Measurements from ENCODE around the gene ATP5PD. TPM values are rescaled to one million over a fixed set of nuclear protein-coding genes. Genes with fewer than 3 reads are reported as not detected.

ATP5PD gene
- total RNA-seq, 4 donors from 2014 or later, result 167 to 312 (median 272) TPM

GRCh38 chr17:74998783-74999182, 48.0 kb downstream of the ATP5PD start:
- TF ChIP-seq CTCF (IDR thresholded peaks at IDR 0.05) (no peak), POLR2AphosphoS5 (IDR thresholded peaks at IDR 0.05) (no peak), EP300 (IDR thresholded peaks at IDR 0.05) (no peak), POLR2A (IDR thresholded peaks at IDR 0.05) (no peak)
- 76% methylated on average over 6 of the region's 6 CpGs for WGBS
- no peaks in the 10 kb centered on the region for H3K27me3 ChIP-seq
- H3K36me3 ChIP-seq, result peaks cover 28% of the 10 kb centered on the region
- no peak overlapping the region for H3K4me3 ChIP-seq
- no peak for DNase-seq (ENCODE audit: low spot score in 2 of 2)
- H3K9me3 ChIP-seq, result no peaks in the 10 kb centered on the region
- no peak overlapping the region for H3K27ac ChIP-seq
- H3K4me1 ChIP-seq, result peaks cover 9% of the 10 kb centered on the region

- no peak overlapping the region for H3K4me3 ChIP-seq
- H3K27me3 ChIP-seq, result no peaks in the 10 kb centered on the region
- peaks cover 31% of the 10 kb centered on the region for H3K4me1 ChIP-seq
- 63% methylated on average over 5 of the region's 5 CpGs for WGBS
- no peak overlapping the region for H3K27ac ChIP-seq
- TF ChIP-seq POLR2A (IDR thresholded peaks at IDR 0.05) (no peak), CTCF (IDR thresholded peaks at IDR 0.05) (no peak), EP300 (IDR thresholded peaks at IDR 0.05) (no peak)
- H3K36me3 ChIP-seq, result no peaks in the 10 kb centered on the region
- H3K9me3 ChIP-seq, result no peaks in the 10 kb centered on the region
- DNase-seq (ENCODE audit: low spot score in 2 of 2), result no peak
Measured at GRCh38 chr17:74995847-74996246, 50.9 kb downstream of the ATP5PD start.

GRCh38 chr17:74994440-74994839, 52.3 kb downstream of the ATP5PD start:
- H3K27me3 ChIP-seq, result no peaks in the 10 kb centered on the region
- DNase-seq (ENCODE audit: low spot score in 2 of 2), result no peak
- H3K4me3 ChIP-seq, result no peak overlapping the region
- peaks cover 39% of the 10 kb centered on the region for H3K4me1 ChIP-seq
- H3K36me3 ChIP-seq, result no peaks in the 10 kb centered on the region
- WGBS, result 72% methylated on average over 7 of the region's 7 CpGs
- H3K9me3 ChIP-seq, result no peaks in the 10 kb centered on the region
- peak overlapping the region; percentile 25 for H3K27ac ChIP-seq
- TF ChIP-seq CTCF (IDR thresholded peaks at IDR 0.05) (no peak), POLR2A (IDR thresholded peaks at IDR 0.05) (no peak), POLR2AphosphoS5 (IDR thresholded peaks at IDR 0.05) (no peak), EP300 (IDR thresholded peaks at IDR 0.05) (no peak)

GRCh38 chr17:74992223-74992622, 54.5 kb downstream of the ATP5PD start:
- no peaks in the 10 kb centered on the region for H3K27me3 ChIP-seq
- H3K4me1 ChIP-seq, result peaks cover 55% of the 10 kb centered on the region
- TF ChIP-seq EP300 (IDR thresholded peaks at IDR 0.05) (no peak), CTCF (IDR thresholded peaks at IDR 0.05) (no peak), POLR2A (IDR thresholded peaks at IDR 0.05) (no peak), POLR2AphosphoS5 (IDR thresholded peaks at IDR 0.05) (no peak)
- 56% methylated on average over 2 of the region's 2 CpGs for WGBS
- H3K4me3 ChIP-seq, result no peak overlapping the region
- H3K27ac ChIP-seq, result peak overlapping the region; percentile 39
- H3K36me3 ChIP-seq, result no peaks in the 10 kb centered on the region
- no peak for DNase-seq (ENCODE audit: low spot score in 2 of 2)
- no peaks in the 10 kb centered on the region for H3K9me3 ChIP-seq

- Histone ChIP-seq H3K9me3 (no peaks in the 10 kb centered on the region), H3K27me3 (no peaks in the 10 kb centered on the region), H3K36me3 (no peaks in the 10 kb centered on the region), H3K4me1 (peaks cover 62% of the 10 kb centered on the region), H3K4me3 (no peak overlapping the region), H3K27ac (no peak overlapping the region)
- TF ChIP-seq EP300 (IDR thresholded peaks at IDR 0.05) (no peak), CTCF (IDR thresholded peaks at IDR 0.05) (no peak)
- DNase-seq (ENCODE audit: low spot score in 2 of 2), result no peak
- 79% methylated on average over 8 of the region's 10 CpGs for WGBS
Measured at GRCh38 chr17:74990581-74991105, 56.1 kb downstream of the ATP5PD start.

Other genes starting within 250 kb of the ATP5PD start
- under 1 TPM in 1 of 4 donors, not detected in 3; 0.13 TPM for gene GRIN2C, start 187.1 kb downstream of the ATP5PD start, total RNA-seq
- gene FDXR, start 174.0 kb downstream of the ATP5PD start, total RNA-seq, result 10 to 100 TPM; 19.1 to 34.1 (median 24.7) TPM
- gene FADS6, start 153.3 kb downstream of the ATP5PD start, total RNA-seq, result 10 to 100 TPM in 2 of 4 donors, 1 to 10 TPM in 2; 4.9 to 11.6 (median 8.1) TPM
- gene USH1G, start 123.7 kb downstream of the ATP5PD start, total RNA-seq, result 1 to 10 TPM; 1.1 to 3.7 (median 1.9) TPM
- under 1 TPM in 1 of 4 donors, not detected in 3; 0.49 TPM for gene OTOP2, start 122.7 kb downstream of the ATP5PD start, total RNA-seq
- under 1 TPM in 2 of 4 donors, not detected in 2; 0.65 to 0.98 TPM for gene OTOP3, start 111.1 kb downstream of the ATP5PD start, total RNA-seq
- gene HID1, start 74.2 kb downstream of the ATP5PD start, total RNA-seq, result 10 to 100 TPM in 2 of 4 donors, 1 to 10 TPM in 2; 3.4 to 13.7 (median 9.5) TPM
- 1 to 10 TPM; 5.6 to 8.6 (median 6.9) TPM for gene CDR2L, start 59.3 kb downstream of the ATP5PD start, total RNA-seq
- gene MRPL58, start 34.3 kb downstream of the ATP5PD start, total RNA-seq, result 10 to 100 TPM; 20.2 to 68.2 (median 46.7) TPM
- gene KCTD2, start 256 bp upstream of the ATP5PD start, total RNA-seq, result 10 to 100 TPM; 25.3 to 37.7 (median 31.3) TPM
- 10 to 100 TPM; 59.1 to 93.3 (median 61.4) TPM for gene SLC16A5, start 41.0 kb upstream of the ATP5PD start, total RNA-seq
- gene ARMC7, start 63.0 kb upstream of the ATP5PD start, total RNA-seq, result 10 to 100 TPM in 2 of 4 donors, 1 to 10 TPM in 2; 7.5 to 15.5 (median 10.5) TPM
- gene NT5C, start 84.8 kb upstream of the ATP5PD start, total RNA-seq, result 10 to 100 TPM; 58.6 to 86.7 (median 69.6) TPM
- gene JPT1, start 107.5 kb upstream of the ATP5PD start, total RNA-seq, result 10 to 100 TPM; 37.9 to 55.9 (median 50.4) TPM
- 10 to 100 TPM; 52.0 to 73.9 (median 70.8) TPM for gene SUMO2, start 136.0 kb upstream of the ATP5PD start, total RNA-seq
- 10 to 100 TPM; 27.3 to 71.7 (median 33.0) TPM for gene NUP85, start 158.7 kb upstream of the ATP5PD start, total RNA-seq
- 10 to 100 TPM; 27.0 to 68.8 (median 35.3) TPM for gene GGA3, start 214.6 kb upstream of the ATP5PD start, total RNA-seq
- 10 to 100 TPM; 19.2 to 36.4 (median 29.0) TPM for gene MRPS7, start 214.9 kb upstream of the ATP5PD start, total RNA-seq
- 10 to 100 TPM; 24.2 to 44.1 (median 30.6) TPM for gene MIF4GD, start 224.3 kb upstream of the ATP5PD start, total RNA-seq
- 10 to 100 TPM in 2 of 4 donors, 1 to 10 TPM in 2; 6.1 to 14.4 (median 10.1) TPM for gene SLC25A19, start 242.5 kb upstream of the ATP5PD start, total RNA-seq